Stimulated activated CD8-positive, alpha-beta memory T cell treated with anti-CD3 and anti-CD28 coated beads, Interleukin-12 subunit alpha, Interleukin-12 subunit beta, amount 100 ng/mL, for 1 hour (primary cell): ENCODE results near the gene LYRM1.
"Not testable (repeated sequence)": the region's sequence is repeated elsewhere in the genome, so short reads cannot be mapped to it uniquely, and the experiment has no call there.

Experiments used
- DNase-seq: peaks from one replicate; pipeline ENCODE4 v3.0.0-alpha.2; 2020; ENCODE audit warnings: low read depth

Gene LYRM1

GRCh38 chr16:20900299-20901067, at the start of gene LYRM1, which contains the start of gene DCUN1D3:
Gene LYRM1, plus strand, starts transcription at chr16:20900771. Its CDS starts 14,785 bp downstream, at chr16:20915556.
Gene DCUN1D3, minus strand, starts transcription at chr16:20900358. Its CDS starts 37,820 bp downstream, at chr16:20862538.
- peak; percentile 73 for DNase-seq

GRCh38 chr16:20850981-20851380, 49.6 kb upstream of the LYRM1 start:
- no peak for DNase-seq

GRCh38 chr16:20851601-20852000, 49.0 kb upstream of the LYRM1 start:
- DNase-seq, result no peak

GRCh38 chr16:20853143-20853542, 47.4 kb upstream of the LYRM1 start:
- DNase-seq, result no peak

- DNase-seq, result no peak
These were observed 46.5 kb upstream of the LYRM1 start for GRCh38 chr16:20853981-20854620.

- no peak for DNase-seq
These were observed 45.6 kb upstream of the LYRM1 start for GRCh38 chr16:20854963-20855362.

- no peak for DNase-seq
These were observed 43.3 kb upstream of the LYRM1 start for GRCh38 chr16:20857281-20857680.

GRCh38 chr16:20859229-20859628, 41.3 kb upstream of the LYRM1 start:
- DNase-seq, result no peak

- no peak for DNase-seq
These were observed 40.9 kb upstream of the LYRM1 start for GRCh38 chr16:20859699-20860098.

GRCh38 chr16:20860361-20860760, 40.2 kb upstream of the LYRM1 start:
- no peak for DNase-seq

GRCh38 chr16:20860995-20861394, 39.6 kb upstream of the LYRM1 start:
- not testable (repeated sequence) for DNase-seq

- no peak for DNase-seq
These were observed 38.2 kb upstream of the LYRM1 start for GRCh38 chr16:20862162-20862960.

- DNase-seq, result not testable (repeated sequence)
These were observed 36.2 kb upstream of the LYRM1 start for GRCh38 chr16:20864376-20864775.

GRCh38 chr16:20865420-20866131, 35.0 kb upstream of the LYRM1 start:
- DNase-seq, result no peak

GRCh38 chr16:20866145-20866772, 34.3 kb upstream of the LYRM1 start:
- DNase-seq, result no peak

GRCh38 chr16:20866801-20867200, 33.8 kb upstream of the LYRM1 start:
- DNase-seq, result no peak

- DNase-seq, result no peak
These were observed 33.0 kb upstream of the LYRM1 start for GRCh38 chr16:20867585-20867984.

- no peak for DNase-seq
These were observed 31.7 kb upstream of the LYRM1 start for GRCh38 chr16:20868890-20869289.

GRCh38 chr16:20870122-20870820, 30.3 kb upstream of the LYRM1 start:
- DNase-seq, result no peak

- no peak for DNase-seq
These were observed 29.3 kb upstream of the LYRM1 start for GRCh38 chr16:20871258-20871657.
